ENCODE data around the gene FKBP2.

DNA sequence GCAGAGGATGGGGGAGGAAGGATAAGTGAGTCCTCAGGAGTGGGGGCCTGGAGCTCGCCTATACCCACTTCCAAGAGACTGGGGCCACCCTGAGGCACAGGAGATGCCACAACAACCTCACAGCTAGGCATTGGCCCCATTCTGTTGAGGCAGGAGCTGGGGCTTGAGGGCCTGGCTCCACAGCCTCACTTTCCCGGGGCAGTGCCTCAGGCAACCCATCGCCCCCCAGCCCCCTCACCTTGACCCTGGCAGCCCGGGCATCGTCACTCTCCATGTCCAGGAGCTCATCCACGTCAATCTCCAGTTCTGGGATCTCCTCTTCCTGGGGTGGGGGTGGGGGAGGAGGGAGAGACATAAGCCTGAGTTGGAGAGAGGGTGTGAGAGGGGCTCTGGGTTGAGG is 4.1 kb downstream of the FKBP2 start:
- no peak for TF ChIP-seq GATA3 (IDR thresholded peaks at IDR 0.05; ENCODE audit: low read depth, low read length)
- TF ChIP-seq GATA2 (IDR thresholded peaks at IDR 0.05; ENCODE audit: low read depth, low read length), result no peak
